Keratinocyte (primary cell): ENCODE results near the gene MAGEA8.

ENCODE experiments used
- EZH2 ChIP-seq: IDR thresholded peaks from one replicate; pipeline ENCODE4 v1.6.1; 2012; ENCODE audit warnings: inconsistent platforms, mild to moderate bottlenecking, low read length, moderate library complexity
- TF ChIP-seq, protein P1 (sequence below), 3 experiments: IDR thresholded peaks in 1 of 3; conservative IDR thresholded peaks in 1 of 3; optimal IDR thresholded peaks in 1 of 3; 2 replicates in 2 of 3; 3 replicates in 1 of 3; pipeline versions ENCODE3 to v1.5.1; 2011; ENCODE audit warnings: low read length in 3 of 3, mild to moderate bottlenecking in 3 of 3, moderate library complexity in 2 of 3, control low read depth in 1 of 3, inconsistent platforms in 1 of 3; ENCODE audit not compliant: insufficient read depth in 2 of 3; ENCODE audit errors: extremely low read depth in 1 of 3

DNA sequence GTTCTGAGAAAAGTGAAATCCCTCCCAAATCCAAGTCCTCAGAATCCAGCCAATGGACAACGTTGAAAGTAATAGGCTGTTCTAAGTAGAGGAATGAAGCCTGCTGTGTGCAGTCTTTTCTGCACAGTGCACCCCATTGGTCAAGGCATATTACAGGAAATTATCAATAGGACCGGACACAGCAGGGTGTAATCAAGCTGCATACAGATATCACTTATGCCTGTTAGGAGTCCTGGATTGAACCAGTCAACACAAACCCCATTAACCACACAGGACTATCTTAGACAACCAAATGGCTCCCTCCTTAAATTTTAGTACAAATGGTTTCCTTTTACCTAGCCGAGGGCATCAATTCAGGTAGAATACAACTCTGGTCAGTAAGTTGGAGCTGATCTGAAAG lies 34.2 kb upstream of the MAGEA8 start:
- TF ChIP-seq, protein P1, sequence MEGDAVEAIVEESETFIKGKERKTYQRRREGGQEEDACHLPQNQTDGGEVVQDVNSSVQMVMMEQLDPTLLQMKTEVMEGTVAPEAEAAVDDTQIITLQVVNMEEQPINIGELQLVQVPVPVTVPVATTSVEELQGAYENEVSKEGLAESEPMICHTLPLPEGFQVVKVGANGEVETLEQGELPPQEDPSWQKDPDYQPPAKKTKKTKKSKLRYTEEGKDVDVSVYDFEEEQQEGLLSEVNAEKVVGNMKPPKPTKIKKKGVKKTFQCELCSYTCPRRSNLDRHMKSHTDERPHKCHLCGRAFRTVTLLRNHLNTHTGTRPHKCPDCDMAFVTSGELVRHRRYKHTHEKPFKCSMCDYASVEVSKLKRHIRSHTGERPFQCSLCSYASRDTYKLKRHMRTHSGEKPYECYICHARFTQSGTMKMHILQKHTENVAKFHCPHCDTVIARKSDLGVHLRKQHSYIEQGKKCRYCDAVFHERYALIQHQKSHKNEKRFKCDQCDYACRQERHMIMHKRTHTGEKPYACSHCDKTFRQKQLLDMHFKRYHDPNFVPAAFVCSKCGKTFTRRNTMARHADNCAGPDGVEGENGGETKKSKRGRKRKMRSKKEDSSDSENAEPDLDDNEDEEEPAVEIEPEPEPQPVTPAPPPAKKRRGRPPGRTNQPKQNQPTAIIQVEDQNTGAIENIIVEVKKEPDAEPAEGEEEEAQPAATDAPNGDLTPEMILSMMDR (optimal IDR thresholded peaks at IDR 0.05 in 1 of 3, IDR thresholded peaks at IDR 0.05 in 1 of 3, conservative IDR thresholded peaks at IDR 0.05 in 1 of 3; ENCODE audit: extremely low read depth in 1 of 3, insufficient read depth in 2 of 3, low read length in 3 of 3), result no peak
- TF ChIP-seq EZH2, result no peak
